Peyer's patch (tissue), 4 donors: ENCODE data around the gene CFD. TPM values are rescaled to one million over a fixed set of nuclear protein-coding genes. Genes with fewer than 3 reads are reported as not detected.

Source experiments
- DNase-seq, 3 donors: peaks; one replicate each; pipeline ENCODE4 v3.0.0-alpha.2; 2017 to 2019
- H3K27ac ChIP-seq, 4 donors: fragments of 200-600 bp; sonication (generic); one replicate each; pipeline ENCODE4 v1.5.1; 2016 to 2019
- H3K27me3 ChIP-seq, 2 donors: fragments of 200-600 bp; sonication (generic); one replicate each; pipeline ENCODE4 v1.5.1; 2019
- H3K36me3 ChIP-seq, 3 donors: fragments of 200-600 bp; sonication (generic); one replicate each; pipeline ENCODE4 v1.5.1; 2016 to 2019
- H3K4me1 ChIP-seq, 4 donors: fragments of 200-600 bp; sonication (generic); one replicate each; pipeline ENCODE4 v1.5.1; 2016 to 2019
- H3K4me3 ChIP-seq, 4 donors: fragments of 200-600 bp; sonication (generic); 1 replicate in 3 of 4; 2 replicates in 1 of 4; pipeline ENCODE4 v1.5.1; 2016 to 2019; ENCODE audit warnings: mild to moderate bottlenecking in 1 of 4
- H3K9me3 ChIP-seq, 4 donors: fragments of 200-600 bp; sonication (generic); one replicate each; pipeline ENCODE4 v1.5.1; 2016 to 2019; ENCODE audit warnings: mild to moderate bottlenecking in 1 of 4
- CTCF ChIP-seq, 6 experiments: fragments of 450-650 bp in 4 of 6; fragments of 200-600 bp in 2 of 6; sonication (generic) in 1 of 6; IDR thresholded peaks; one replicate each; pipeline ENCODE4 v1.5.1; 2017 to 2019; ENCODE audit warnings: antibody characterized with exemption in 6 of 6, mild to moderate bottlenecking in 3 of 6, moderate library complexity in 1 of 6
- POLR2A ChIP-seq, 2 donors: fragments of 450-650 bp; IDR thresholded peaks; one replicate each; pipeline ENCODE4 v1.5.1; 2017; ENCODE audit warnings: antibody characterized with exemption in 2 of 2, mild to moderate bottlenecking in 2 of 2, moderate library complexity in 2 of 2
- total RNA-seq, 4 donors: library from RNA; depleted of rRNA; stranded (reverse); fragments of >200 nt; gene quantifications; one replicate each; pipeline ENCODE4 v1.1.0, GENCODE V29; 2016

The CFD gene
- total RNA-seq, 4 donors from 2014 or later, result 140 to 403 (median 303) TPM

GRCh38 chr19:812049-812746, 47.3 kb upstream of the CFD start:
- Histone ChIP-seq H3K36me3 (peaks cover 0 to 63% (median 0%) of the 10 kb centered on the region in 3 donors), H3K27me3 (no peaks in the 10 kb centered on the region)
- TF ChIP-seq POLR2A (IDR thresholded peaks at IDR 0.05), result no peak
- no peak for TF ChIP-seq CTCF (IDR thresholded peaks at IDR 0.05)

GRCh38 chr19:812747-813218, 46.7 kb upstream of the CFD start:
- Histone ChIP-seq H3K9me3 (no peaks in the 10 kb centered on the region), H3K4me1 (no peaks in the 10 kb centered on the region), H3K27me3 (no peaks in the 10 kb centered on the region), H3K27ac (no peak overlapping the region), H3K4me3 (no peak overlapping the region), H3K36me3 (peaks cover 0 to 57% (median 0%) of the 10 kb centered on the region in 3 donors)
- no peak for DNase-seq
- no peak for TF ChIP-seq CTCF (IDR thresholded peaks at IDR 0.05)
- TF ChIP-seq POLR2A (IDR thresholded peaks at IDR 0.05), result no peak

More at GRCh38 chr19:812049-812746, 47.3 kb upstream of the CFD start:
- no peak for DNase-seq
- Histone ChIP-seq H3K27ac (no peak overlapping the region), H3K4me1 (no peaks in the 10 kb centered on the region), H3K9me3 (no peaks in the 10 kb centered on the region), H3K4me3 (no peak overlapping the region)

- H3K4me3 ChIP-seq, result no peak overlapping the region
- peak in 1 of 3 donors; percentile 44 for DNase-seq
- peaks cover 0 to 50% (median 0%) of the 10 kb centered on the region in 3 donors for H3K36me3 ChIP-seq
- no peaks in the 10 kb centered on the region for H3K27me3 ChIP-seq
- H3K9me3 ChIP-seq, result no peaks in the 10 kb centered on the region
- no peak for TF ChIP-seq POLR2A (IDR thresholded peaks at IDR 0.05)
- no peak for TF ChIP-seq CTCF (IDR thresholded peaks at IDR 0.05)
- H3K4me1 ChIP-seq, result no peaks in the 10 kb centered on the region
- no peak overlapping the region for H3K27ac ChIP-seq
Observed at GRCh38 chr19:813219-814151, 46.0 kb upstream of the CFD start.

- Histone ChIP-seq H3K9me3 (no peaks in the 10 kb centered on the region), H3K36me3 (peaks cover 0 to 41% (median 0%) of the 10 kb centered on the region in 3 donors), H3K27me3 (no peaks in the 10 kb centered on the region), H3K4me3 (no peak overlapping the region), H3K27ac (no peak overlapping the region), H3K4me1 (no peaks in the 10 kb centered on the region)
- no peak for TF ChIP-seq POLR2A (IDR thresholded peaks at IDR 0.05)
- no peak for TF ChIP-seq CTCF (IDR thresholded peaks at IDR 0.05)
- no peak for DNase-seq
Observed at GRCh38 chr19:814152-815078, 45.0 kb upstream of the CFD start.
